ENCODE results near the gene LHX2. TPM values are rescaled to one million over a fixed set of nuclear protein-coding genes. Genes with fewer than 3 reads are reported as not detected.

Gene LHX2
- total and polyA plus RNA-seq, 2 of the 13 experiments (the other 11 are each of a cell fraction or from before 2014, with no cell fraction given), result not detected

GRCh38 chr9:124018730-124019697, 7.4 kb downstream of the LHX2 start:
- peaks cover 31 to 98% of the 10 kb centered on the region in 2 experiments for H3K27me3 ChIP-seq (ENCODE audit: control insufficient read depth in 1 of 2, insufficient read depth in 2 of 2, low read length in 2 of 2)
- no peak overlapping the region for H3K4me3 ChIP-seq (replicated peaks in 1 of 3; ENCODE audit: insufficient read depth in 1 of 3, low read depth in 2 of 3, low read length in 3 of 3)
- POLR2A ChIA-PET, result no interaction called here
- intact Hi-C loops (cut with micrococcal nuclease; ENCODE audit: unreplicated experiment), result no loop called here
- in situ Hi-C loops (cut with HindIII; ENCODE audit: extremely low pct_ligation_motif_present, low pct_unique_long_range_greater_than_20kb), result no loop called here
- H3K36me3 ChIP-seq (replicated peaks in 1 of 2; ENCODE audit: control insufficient read depth in 1 of 2, insufficient read depth in 2 of 2, low read length in 2 of 2), result no peaks in the 10 kb centered on the region
- H3K4me2 ChIP-seq (ENCODE audit: low read depth, low read length), result peak overlapping the region; percentile 59
- no peaks in the 10 kb centered on the region for H3K79me2 ChIP-seq (ENCODE audit: insufficient read depth, low read length)
- H3K9ac ChIP-seq (ENCODE audit: insufficient read depth, low read depth, low read length), result no peak overlapping the region
- WGBS (ENCODE audit: low lambda C conversion rate), result 12% methylated on average over 15 of the region's 21 CpGs
- CTCF ChIA-PET (ENCODE audit: low intra/inter-chr PET ratio, low total read pairs), result no interaction called here
- H3K4me1 ChIP-seq (ENCODE audit: insufficient read depth, low read length), result peaks cover 35% of the 10 kb centered on the region
- no peak for ATAC-seq
- no TSS peak for BruUV-seq (replicated peaks)
- FAIRE-seq, result no peak
- no peak for DNase-seq (ENCODE audit: low spot score)
- H2AFZ ChIP-seq (ENCODE audit: low read length), result no peak overlapping the region
- no peak overlapping the region for H3K27ac ChIP-seq (ENCODE audit: extremely low read length, insufficient read depth, low read length)
- H4K20me1 ChIP-seq (ENCODE audit: insufficient read depth, low read length), result 0 out of 2 replicates have a peak, but pooled peaks cover 4% of the 10 kb centered on the region
- no peaks in the 10 kb centered on the region for H3K9me3 ChIP-seq (ENCODE audit: low read length)
- peak; percentile 98 for TF ChIP-seq CBX2 (IDR thresholded peaks at IDR 0.05; ENCODE audit: low read depth, low read length)
- TF ChIP-seq CBX2 (CRISPR knock-in tag; IDR thresholded peaks at IDR 0.05; ENCODE audit: low read depth), result no peak
- no peak for TF ChIP-seq ZNF24 (IDR thresholded peaks at IDR 0.05)
- no peak for TF ChIP-seq ZNF652 (CRISPR knock-in tag; IDR thresholded peaks at IDR 0.05; ENCODE audit: borderline replicate concordance, low read depth)
- TF ChIP-seq CTCF (CRISPR knock-in tag; IDR thresholded peaks at IDR 0.05), result no peak
- no peak for TF ChIP-seq HNRNPH1 (optimal IDR thresholded peaks at IDR 0.05; ENCODE audit: low read depth, low read length)
- no peak for TF ChIP-seq PTBP1 (IDR thresholded peaks at IDR 0.05; ENCODE audit: low read depth, low read length, poor library complexity, severe bottlenecking)
- no peak for TF ChIP-seq ATF6 (CRISPR knock-in tag; conservative IDR thresholded peaks at IDR 0.05)
- TF ChIP-seq AHR (CRISPR knock-in tag; IDR thresholded peaks at IDR 0.05), result no peak
- TF ChIP-seq HNRNPLL (IDR thresholded peaks at IDR 0.05; ENCODE audit: low read depth, low read length, poor library complexity, severe bottlenecking), result no peak
- TF ChIP-seq ZNF121 (CRISPR knock-in tag; IDR thresholded peaks at IDR 0.05), result no peak
- no peak for TF ChIP-seq THRA (CRISPR knock-in tag; IDR thresholded peaks at IDR 0.05; ENCODE audit: borderline replicate concordance)
- no peak for TF ChIP-seq ZFP36L1 (CRISPR knock-in tag; IDR thresholded peaks at IDR 0.05)
- peak; percentile 65; the same call in 1 of the 2 replicates for TF ChIP-seq EZH2 (conservative IDR thresholded peaks at IDR 0.05; ENCODE audit: low read depth, low read length)

All from HepG2 (cell line).